Measurements from ENCODE around the gene EEPD1. TPM values are rescaled to one million over a fixed set of nuclear protein-coding genes. Genes with fewer than 3 reads are reported as not detected.

Gene EEPD1
- total and polyA plus RNA-seq, 8 donors, result 7.1 to 60.5 (median 10.0) TPM

DNA sequence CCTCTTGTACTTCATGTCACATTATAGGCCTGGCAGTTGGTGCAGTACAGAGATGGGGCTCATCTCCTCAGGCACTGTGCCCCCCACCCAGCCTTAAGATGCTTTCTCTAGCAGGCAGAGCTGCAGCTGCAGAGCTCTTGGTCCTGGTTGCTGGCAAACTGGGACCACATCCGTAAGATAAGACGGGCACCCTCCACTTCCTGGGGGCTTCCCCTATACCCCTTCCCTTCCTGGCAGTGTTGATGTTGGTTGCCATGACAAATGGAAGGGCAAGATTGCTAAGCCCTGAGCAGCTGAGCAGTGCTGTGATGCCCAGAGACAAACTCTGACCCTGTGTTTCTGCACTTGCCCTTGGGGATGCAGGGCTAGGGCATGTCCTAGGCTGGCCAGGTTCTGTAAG is 133.2 kb downstream of the EEPD1 start:
- Histone ChIP-seq H3K9me3 (no peaks in the 10 kb centered on the region), H3K4me3 (no peak overlapping the region), H3K27ac (peak overlapping the region; percentile 19 to 67 (median 45)), H3K27me3 (no peaks in the 10 kb centered on the region), H3K36me3 (no peaks in the 10 kb centered on the region), H3K4me1 (peaks cover 22 to 50% (median 25%) of the 10 kb centered on the region in 3 donors)
- intact Hi-C loops (cut with DNase I), result loop anchor here in 1 of 3 donors (10.0 kb wide), 1 partner anchor 131 kb away; the partner anchor contains the start of gene EEPD1
- TF ChIP-seq, protein P1, sequence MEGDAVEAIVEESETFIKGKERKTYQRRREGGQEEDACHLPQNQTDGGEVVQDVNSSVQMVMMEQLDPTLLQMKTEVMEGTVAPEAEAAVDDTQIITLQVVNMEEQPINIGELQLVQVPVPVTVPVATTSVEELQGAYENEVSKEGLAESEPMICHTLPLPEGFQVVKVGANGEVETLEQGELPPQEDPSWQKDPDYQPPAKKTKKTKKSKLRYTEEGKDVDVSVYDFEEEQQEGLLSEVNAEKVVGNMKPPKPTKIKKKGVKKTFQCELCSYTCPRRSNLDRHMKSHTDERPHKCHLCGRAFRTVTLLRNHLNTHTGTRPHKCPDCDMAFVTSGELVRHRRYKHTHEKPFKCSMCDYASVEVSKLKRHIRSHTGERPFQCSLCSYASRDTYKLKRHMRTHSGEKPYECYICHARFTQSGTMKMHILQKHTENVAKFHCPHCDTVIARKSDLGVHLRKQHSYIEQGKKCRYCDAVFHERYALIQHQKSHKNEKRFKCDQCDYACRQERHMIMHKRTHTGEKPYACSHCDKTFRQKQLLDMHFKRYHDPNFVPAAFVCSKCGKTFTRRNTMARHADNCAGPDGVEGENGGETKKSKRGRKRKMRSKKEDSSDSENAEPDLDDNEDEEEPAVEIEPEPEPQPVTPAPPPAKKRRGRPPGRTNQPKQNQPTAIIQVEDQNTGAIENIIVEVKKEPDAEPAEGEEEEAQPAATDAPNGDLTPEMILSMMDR (IDR thresholded peaks at IDR 0.05), result no peak
- no peak for FAIRE-seq
- WGBS, 2 donors, result 86 to 92% methylated on average over 2 of the region's 2 CpGs
- peak in 1 of 6 donors; percentile 25 for DNase-seq
- ATAC-seq, result no peak

DNA sequence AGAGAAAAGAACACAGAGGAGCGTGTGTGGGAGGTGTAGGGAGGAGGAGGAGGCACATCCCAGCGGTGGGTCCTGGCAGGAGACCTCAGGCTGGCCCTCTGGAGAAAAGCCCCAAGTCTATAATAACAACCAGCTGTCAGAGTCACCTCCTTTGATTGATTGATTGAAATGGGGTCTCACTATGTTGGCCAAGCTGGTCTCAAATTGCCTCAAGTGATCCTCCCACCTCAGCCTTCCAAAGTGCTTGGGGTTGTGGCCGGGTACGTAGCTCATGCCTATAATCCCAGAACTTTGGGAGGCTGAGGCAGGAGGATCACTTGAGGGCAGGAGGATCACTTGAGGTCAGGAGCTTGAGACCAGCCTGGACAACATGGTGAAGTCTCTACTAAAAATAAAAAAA is 133.6 kb downstream of the EEPD1 start:
- no peak for ATAC-seq
- Histone ChIP-seq H3K4me1 (peaks cover 22 to 49% (median 27%) of the 10 kb centered on the region in 3 donors), H3K27me3 (no peaks in the 10 kb centered on the region), H3K27ac (peak overlapping the region; percentile 19 to 67 (median 45)), H3K4me3 (no peak overlapping the region), H3K36me3 (no peaks in the 10 kb centered on the region), H3K9me3 (no peaks in the 10 kb centered on the region)
- TF ChIP-seq, protein P1 (IDR thresholded peaks at IDR 0.05), result no peak
- DNase-seq, result no peak
- intact Hi-C loops (cut with DNase I), result loop anchor here in 1 of 3 donors (10.0 kb wide), 1 partner anchor 132 kb away; the partner anchor contains the start of gene EEPD1
- no peak for FAIRE-seq
- 91 to 98% methylated on average over 4 of the region's 4 CpGs for WGBS, 2 donors

DNA sequence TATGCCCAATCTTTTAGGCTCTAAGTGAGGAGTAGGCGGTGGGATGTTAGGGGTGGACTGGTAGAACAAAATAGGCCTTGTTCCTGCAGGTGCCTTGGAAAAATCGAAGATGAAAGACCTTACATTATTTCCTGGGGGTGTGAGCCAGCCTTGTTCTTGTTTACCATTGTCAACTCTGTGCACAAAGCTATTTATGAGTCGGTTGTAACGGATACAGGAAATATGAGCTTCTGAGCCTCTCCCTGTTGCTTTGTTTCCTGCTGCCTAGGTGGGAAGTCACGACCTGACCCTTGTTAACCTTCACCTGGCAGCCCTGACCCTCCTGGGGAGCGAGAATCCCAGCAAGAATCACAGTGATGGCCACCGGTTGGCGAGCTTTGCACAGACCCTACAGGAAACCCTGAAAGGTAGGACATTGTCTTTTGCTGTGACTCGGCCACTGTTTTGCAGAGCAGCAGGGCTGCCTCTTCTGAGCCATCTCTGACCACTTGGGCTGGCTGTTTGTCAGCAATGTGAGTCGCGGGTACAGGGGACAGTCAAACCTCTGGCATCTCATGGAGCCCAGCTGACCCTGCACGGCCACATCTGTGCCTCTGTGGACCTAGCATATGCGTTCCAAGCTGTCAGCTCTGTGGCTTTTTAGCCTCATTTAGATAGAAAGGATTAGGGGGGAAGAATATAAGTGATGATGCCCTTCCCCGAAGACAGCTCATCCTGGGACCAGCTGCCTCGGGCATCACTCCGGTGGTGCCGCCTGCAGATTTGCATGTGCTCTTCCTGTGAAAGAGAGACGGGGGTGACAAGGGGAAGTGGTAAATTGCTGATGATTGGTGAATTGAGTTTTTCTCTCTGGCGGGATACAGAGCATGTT is 134.6 kb downstream of the EEPD1 start:
- intact Hi-C loops (cut with DNase I), result loop anchor here in 1 of 3 donors (10.0 kb wide), 1 partner anchor 133 kb away; the partner anchor contains the start of gene EEPD1
- WGBS, 2 donors, result 70 to 73% methylated on average over 19 of the region's 19 CpGs
- Histone ChIP-seq H3K27me3 (no peaks in the 10 kb centered on the region), H3K4me3 (no peak overlapping the region), H3K36me3 (no peaks in the 10 kb centered on the region), H3K4me1 (peaks cover 31 to 47% (median 33%) of the 10 kb centered on the region in 3 donors), H3K9me3 (no peaks in the 10 kb centered on the region), H3K27ac (peak overlapping the region; percentile 0 to 67 (median 44))
- ATAC-seq (no peak), FAIRE-seq (no peak), DNase-seq (peak in 1 of 6 donors; percentile 52)
- TF ChIP-seq, protein P1 (IDR thresholded peaks at IDR 0.05), result no peak

DNA sequence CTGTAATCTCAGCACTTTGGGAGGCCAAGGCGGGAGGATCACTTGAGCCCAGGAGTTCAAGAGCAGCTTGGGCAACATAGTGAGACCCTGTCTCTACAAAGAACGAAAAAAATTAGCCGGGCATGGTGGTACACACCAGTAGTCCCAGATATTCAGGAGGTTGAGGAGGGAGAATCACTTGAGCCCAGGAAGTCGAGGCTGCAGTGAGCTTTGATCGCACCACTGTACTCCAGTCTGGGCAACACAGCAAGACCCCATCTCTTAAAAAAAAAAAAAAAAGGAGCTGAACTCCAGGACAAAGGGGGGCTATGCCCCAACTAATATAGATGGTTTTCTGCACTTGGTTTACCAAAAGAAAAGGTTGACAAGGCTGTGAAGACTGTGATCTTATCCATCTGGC is 135.4 kb downstream of the EEPD1 start:
- Histone ChIP-seq H3K27ac (peak overlapping the region in 3 of 4 donors; percentile 28 to 67 (median 66)), H3K4me3 (no peak overlapping the region), H3K27me3 (no peaks in the 10 kb centered on the region), H3K4me1 (peaks cover 33 to 48% (median 34%) of the 10 kb centered on the region in 3 donors), H3K36me3 (no peaks in the 10 kb centered on the region), H3K9me3 (no peaks in the 10 kb centered on the region)
- WGBS, 2 donors, result 95 to 97% methylated on average over 5 of the region's 5 CpGs
- no peak for FAIRE-seq
- DNase-seq, result peak in 1 of 6 donors; percentile 11
- no peak for ATAC-seq
- TF ChIP-seq, protein P1 (IDR thresholded peaks at IDR 0.05), result no peak
- intact Hi-C loops (cut with DNase I), result loop anchor here in 1 of 3 donors (10.0 kb wide), 1 partner anchor 134 kb away; the partner anchor contains the start of gene EEPD1
